IMR-90 (cell line): ENCODE results near the gene FOXL3. TPM values are rescaled to one million over a fixed set of nuclear protein-coding genes. Genes with fewer than 3 reads are reported as not detected.

ENCODE experiments used
- ATAC-seq: fragments of 200-7000 bp; cut with Tn5 transposase; 2 replicates; pipeline ENCODE4 v1.9.1; 2020; ENCODE audit warnings: low read depth, mild to moderate bottlenecking, moderate library complexity
- BruUV-seq: library from RNA; stranded (reverse); fragments of 400-500 nt; replicated peaks from 2 replicates; lab custom pipeline; 2021; lab: Mats Ljungman, UMichigan
- CTCF ChIA-PET: fragments of 300-600 bp; formaldehyde crosslinking; extraction: SDS; loops from one replicate; lab custom pipeline; 2021; ENCODE audit warnings: antibody characterized with exemption; lab: Yijun Ruan, JAX
- POLR2A ChIA-PET: fragments of 300-600 bp; sonication (Branson Sonifier 250); formaldehyde crosslinking; loops from one replicate; lab custom pipeline; 2022; ENCODE audit warnings: antibody characterized with exemption; ENCODE audit not compliant: unreplicated experiment; lab: Charles Lee
- DNase-seq: peaks from one replicate; pipeline ENCODE4 v3.0.0; 2013
- H2AFZ ChIP-seq: replicated peaks from 2 replicates; pipeline ENCODE3; 2013; ENCODE audit warnings: low read length, mild to moderate bottlenecking; ENCODE audit not compliant: poor library complexity
- H2AK5ac ChIP-seq: 2 replicates; pipeline ENCODE4 v1.6.1; 2013; ENCODE audit warnings: low read depth, low read length, inconsistent platforms
- H2AK9ac ChIP-seq: replicated peaks from 2 replicates; pipeline ENCODE3; 2013; ENCODE audit warnings: mild to moderate bottlenecking, low read depth, low read length, moderate library complexity; ENCODE audit not compliant: poor library complexity
- H2BK120ac ChIP-seq: 2 replicates; pipeline ENCODE4 v1.6.1; 2013; ENCODE audit warnings: low read depth, low read length, inconsistent platforms
- H2BK15ac ChIP-seq: 3 replicates; pipeline ENCODE4 v1.6.1; 2013; ENCODE audit warnings: low read depth, low read length, inconsistent platforms
- H2BK20ac ChIP-seq: 2 replicates; pipeline ENCODE4 v1.6.1; 2013; ENCODE audit warnings: low read depth, mild to moderate bottlenecking, inconsistent platforms, low read length, moderate library complexity
- H2BK5ac ChIP-seq: 2 replicates; pipeline ENCODE4 v1.6.1; 2013; ENCODE audit warnings: mild to moderate bottlenecking, low read depth, low read length, inconsistent platforms; ENCODE audit not compliant: poor library complexity, severe bottlenecking
- H3K14ac ChIP-seq: replicated peaks from 2 replicates; pipeline ENCODE4 v1.6.1; 2013; ENCODE audit warnings: low read depth, low read length, inconsistent platforms
- H3K18ac ChIP-seq: 2 replicates; pipeline ENCODE4 v1.6.1; 2013; ENCODE audit warnings: low read depth, low read length, control low read depth
- H3K23ac ChIP-seq: 2 replicates; pipeline ENCODE4 v1.6.1; 2013; ENCODE audit warnings: low read depth, low read length, inconsistent platforms
- H3K27ac ChIP-seq: 2 replicates; pipeline ENCODE4 v1.5.1; 2013; ENCODE audit warnings: mild to moderate bottlenecking, control low read depth, low read length; ENCODE audit not compliant: insufficient read depth
- H3K27me3 ChIP-seq: 2 replicates; pipeline ENCODE4 v1.6.1; 2013; ENCODE audit warnings: low read length; ENCODE audit not compliant: control insufficient read depth, insufficient read depth
- H3K36me3 ChIP-seq: 2 replicates; pipeline ENCODE4 v1.6.1; 2013; ENCODE audit warnings: low read length, mixed read lengths; ENCODE audit not compliant: control insufficient read depth, insufficient read depth
- H3K4ac ChIP-seq: 2 replicates; pipeline ENCODE4 v1.6.1; 2013; ENCODE audit warnings: low read depth, low read length, inconsistent platforms
- H3K4me1 ChIP-seq: 2 replicates; pipeline ENCODE4 v1.6.1; 2013; ENCODE audit warnings: low read length, mixed read lengths; ENCODE audit not compliant: control insufficient read depth, insufficient read depth
- H3K4me2 ChIP-seq: 2 replicates; pipeline ENCODE4 v1.6.1; 2013; ENCODE audit warnings: low read depth, mild to moderate bottlenecking, control low read depth, low read length, moderate library complexity
- H3K4me3 ChIP-seq: 2 replicates; pipeline ENCODE4 v1.5.1; 2013; ENCODE audit warnings: low read depth, mild to moderate bottlenecking, control low read depth, low read length, moderate library complexity; ENCODE audit not compliant: insufficient read depth
- H3K56ac ChIP-seq: 2 replicates; pipeline ENCODE4 v1.6.1; 2013; ENCODE audit warnings: low read length, inconsistent platforms; ENCODE audit not compliant: insufficient read depth; ENCODE audit errors: extremely low read depth
- H3K79me1 ChIP-seq, 2 experiments: 2 replicates each; pipeline ENCODE4 v1.6.1; 2013; ENCODE audit warnings: low read length in 2 of 2, inconsistent platforms in 1 of 2, low read depth in 1 of 2
- H3K9ac ChIP-seq: 2 replicates; pipeline ENCODE4 v1.6.1; 2013; ENCODE audit warnings: low read depth, low read length, control low read depth
- H3K9me1 ChIP-seq: 2 replicates; pipeline ENCODE4 v1.6.1; 2013; ENCODE audit warnings: low read length, inconsistent platforms; ENCODE audit not compliant: insufficient read depth
- H3K9me3 ChIP-seq: 2 replicates; pipeline ENCODE4 v1.6.1; 2013; ENCODE audit warnings: low read length; ENCODE audit not compliant: control insufficient read depth, insufficient read depth
- H4K20me1 ChIP-seq: 2 replicates; pipeline ENCODE4 v1.6.1; 2013; ENCODE audit warnings: low read length, inconsistent platforms; ENCODE audit not compliant: insufficient read depth
- H4K5ac ChIP-seq: 2 replicates; pipeline ENCODE4 v1.6.1; 2013; ENCODE audit warnings: mild to moderate bottlenecking, low read depth, low read length, control low read depth
- H4K8ac ChIP-seq, 2 experiments: 2 replicates each; pipeline ENCODE4 v1.6.1; 2013; ENCODE audit warnings: low read depth in 2 of 2, low read length in 2 of 2, control low read depth in 1 of 2, inconsistent platforms in 1 of 2
- H4K91ac ChIP-seq: 2 replicates; pipeline ENCODE4 v1.6.1; 2013; ENCODE audit warnings: low read depth, low read length, inconsistent platforms; ENCODE audit not compliant: insufficient read depth
- BHLHE40 ChIP-seq: fragments of 150-350 bp; IDR thresholded peaks from 2 replicates; pipeline ENCODE4 v1.6.1; 2016; ENCODE audit warnings: mild to moderate bottlenecking, low read depth, low read length
- CEBPB ChIP-seq: IDR thresholded peaks from 2 replicates; pipeline ENCODE4 v1.6.1; 2012; ENCODE audit warnings: low read depth, low read length, improper control_type of control experiment
- CHD1 ChIP-seq: IDR thresholded peaks from 2 replicates; pipeline ENCODE4 v1.6.1; 2012; ENCODE audit warnings: low read depth, low read length, improper control_type of control experiment
- CTCF ChIP-seq: conservative IDR thresholded peaks from 2 replicates; pipeline ENCODE4 v1.5.1; 2012; ENCODE audit warnings: mild to moderate bottlenecking, low read depth, low read length, improper control_type of control experiment
- ELK1 ChIP-seq: fragments of 150-350 bp; IDR thresholded peaks from 2 replicates; pipeline ENCODE4 v1.6.1; 2016; ENCODE audit warnings: low read depth, mild to moderate bottlenecking, low read length, moderate library complexity, borderline replicate concordance
- FOS ChIP-seq: fragments of 150-350 bp; IDR thresholded peaks from 2 replicates; pipeline ENCODE4 v1.6.1; 2016; ENCODE audit warnings: low read depth, low read length
- MAFK ChIP-seq: IDR thresholded peaks from 2 replicates; pipeline ENCODE4 v1.6.1; 2012; ENCODE audit warnings: low read depth, low read length, improper control_type of control experiment
- MAZ ChIP-seq: IDR thresholded peaks from 2 replicates; pipeline ENCODE4 v1.6.1; 2012; ENCODE audit warnings: low read depth, mild to moderate bottlenecking, low read length, improper control_type of control experiment, moderate library complexity, borderline replicate concordance
- MXI1 ChIP-seq: IDR thresholded peaks from 2 replicates; pipeline ENCODE4 v1.6.1; 2012; ENCODE audit warnings: low read depth, mild to moderate bottlenecking, low read length, moderate library complexity, borderline replicate concordance
- NFE2L2 ChIP-seq: fragments of 150-350 bp; IDR thresholded peaks from 2 replicates; pipeline ENCODE4 v1.6.1; 2016; ENCODE audit warnings: low read depth, mild to moderate bottlenecking, low read length
- POLR2A ChIP-seq: IDR thresholded peaks from 2 replicates; pipeline ENCODE4 v1.6.1; 2012; ENCODE audit warnings: mild to moderate bottlenecking, low read depth, low read length
- RAD21 ChIP-seq: IDR thresholded peaks from 2 replicates; pipeline ENCODE4 v1.6.1; 2012; ENCODE audit warnings: low read length, improper control_type of control experiment
- RFX5 ChIP-seq: IDR thresholded peaks from 2 replicates; pipeline ENCODE4 v1.8.0; 2012; ENCODE audit warnings: low read depth, mild to moderate bottlenecking, low read length, moderate library complexity
- SMC3 ChIP-seq: fragments of 150-350 bp; IDR thresholded peaks from 2 replicates; pipeline ENCODE4 v1.6.1; 2016; ENCODE audit warnings: low read depth, mild to moderate bottlenecking, antibody characterized with exemption, low read length, moderate library complexity
- USF2 ChIP-seq: fragments of 150-350 bp; IDR thresholded peaks from 2 replicates; pipeline ENCODE4 v1.6.1; 2017; ENCODE audit warnings: mild to moderate bottlenecking, antibody characterized with exemption, low read length, low read depth
- WGBS, 2 experiments: methylation state at CpG; one replicate each; pipeline versions ENCODE4 v1.1.5 to v1.1.7; 2013; ENCODE audit warnings: missing lambda C conversion rate in 2 of 2; ENCODE audit not compliant: insufficient read length in 1 of 2; ENCODE audit errors: extremely low coverage in 2 of 2; 5-methylcytosine and 5-hydroxymethylcytosine counted together
- dilution Hi-C: fragments of 300-500 bp; cut with HindIII; formaldehyde crosslinking; loops from one replicate; pipeline ENCODE4 v1.14.3; 2018; ENCODE audit warnings: low sequenced_read_pairs; ENCODE audit not compliant: unreplicated experiment
- in situ Hi-C: fragments of 300-500 bp; cut with MboI; formaldehyde crosslinking; loops from 3 replicates; pipeline ENCODE4 v1.14.3; 2019; ENCODE audit warnings: low sequenced_read_pairs, inconsistent platforms, mixed read lengths
- intact Hi-C: fragments of 100-400 bp; cut with micrococcal nuclease; formaldehyde crosslinking; loops from 2 replicates; pipeline ENCODE4 v1.10.0; 2022
- polyA plus RNA-seq, 3 experiments: library from polyadenylated mRNA; depleted of rRNA; stranded (reverse); fragments of >200 nt; gene quantifications; 2 replicates each; pipeline ENCODE4 v1.2.3, GENCODE V29; 2012; ENCODE audit warnings: low replicate concordance in 1 of 3
- total RNA-seq: library from RNA; depleted of rRNA; stranded (reverse); fragments of >200 nt; gene quantifications from 2 replicates; pipeline ENCODE4 v1.2.3, GENCODE V29; 2012

Gene FOXL3
- total and polyA plus RNA-seq, 2 of the 4 experiments (the other 2 are of a cell fraction), result not detected

GRCh38 chr7:260441-261281 lies 29.3 kb upstream of the FOXL3 start:
- Histone ChIP-seq H3K23ac (no peak overlapping the region), H3K27ac (no peak overlapping the region), H3K4ac (no peak overlapping the region), H3K27me3 (no peaks in the 10 kb centered on the region), H4K5ac (no peak overlapping the region), H2AFZ (no peak overlapping the region), H3K4me2 (no peak overlapping the region), H3K4me3 (no peak overlapping the region), H4K20me1 (peaks cover 7% of the 10 kb centered on the region), H2BK15ac (no peak overlapping the region), H2AK9ac (no peak overlapping the region), H3K9ac (no peak overlapping the region), H3K9me3 (peaks cover 31% of the 10 kb centered on the region), H3K14ac (no peak overlapping the region), H4K91ac (no peak overlapping the region), H2BK5ac (no peak overlapping the region), H2BK120ac (no peak overlapping the region), H2BK20ac (no peak overlapping the region), H3K36me3 (peaks cover 58% of the 10 kb centered on the region), H3K79me1 (no peaks in the 10 kb centered on the region), H3K4me1 (no peaks in the 10 kb centered on the region), H2AK5ac (no peak overlapping the region), H3K56ac (no peak overlapping the region), H3K18ac (no peak overlapping the region), H3K9me1 (no peaks in the 10 kb centered on the region), H4K8ac (no peak overlapping the region)
- in situ Hi-C loops, result no loop called here
- BruUV-seq, result no TSS peak
- ChIA-PET POLR2A (no interaction called here), CTCF (no interaction called here)
- intact Hi-C loops, result no loop called here
- DNase-seq (no peak), ATAC-seq (no peak)
- dilution Hi-C loops, result no loop called here
- WGBS, 2 experiments, result 97% methylated on average over 13 of the region's 35 CpGs; no CpG with 5 or more reads in 1 of the 2 experiments
- TF ChIP-seq CEBPB, result no peak
- TF ChIP-seq ELK1, result no peak
- TF ChIP-seq BHLHE40, result no peak
- no peak for TF ChIP-seq RFX5
- TF ChIP-seq FOS, result no peak
- no peak for TF ChIP-seq MXI1
- TF ChIP-seq MAZ, result no peak
- no peak for TF ChIP-seq SMC3
- TF ChIP-seq NFE2L2, result no peak
- no peak for TF ChIP-seq MAFK
- TF ChIP-seq CTCF, result no peak
- TF ChIP-seq RAD21, result no peak
- no peak for TF ChIP-seq USF2
- no peak for TF ChIP-seq CHD1
- TF ChIP-seq POLR2A, result no peak
